Activated CD4-positive, CD25-positive, alpha-beta regulatory T cell treated with anti-CD3 and anti-CD28 coated beads, Interleukin-2, amount 50 U/mL, for 16 hours (primary cell): ENCODE measurements around the gene ASPHD2.
"Not testable (repeated sequence)": the region's sequence is repeated elsewhere in the genome, so short reads cannot be mapped to it uniquely, and the experiment has no call there.

Experiments used
- DNase-seq: peaks from one replicate; pipeline ENCODE4 v3.0.0-alpha.2; 2020; ENCODE audit warnings: low read depth, low spot score

ASPHD2 gene

GRCh38 chr22:26416670-26417276 is 12.3 kb upstream of the ASPHD2 start:
- no peak for DNase-seq

DNA sequence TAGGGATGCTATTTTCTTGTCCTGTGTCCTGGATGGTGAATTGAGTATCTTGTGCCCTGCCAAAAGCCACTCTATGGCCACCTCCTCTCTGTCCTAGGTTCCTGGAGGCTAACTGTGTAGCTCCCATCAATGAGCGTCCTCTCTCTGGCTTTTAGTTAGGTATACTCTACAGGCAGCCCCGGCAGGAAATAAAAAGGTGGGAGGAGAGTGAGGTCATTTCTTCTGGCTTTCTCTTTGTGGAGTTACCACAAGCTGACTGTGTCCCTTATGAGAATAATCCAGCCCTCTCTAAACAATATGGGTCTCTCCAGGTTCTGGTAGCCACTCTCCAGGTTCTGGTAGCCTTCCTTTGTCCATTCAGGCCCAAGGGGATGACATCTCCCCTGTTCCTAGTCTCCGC is 11.7 kb upstream of the ASPHD2 start:
- no peak for DNase-seq

DNA sequence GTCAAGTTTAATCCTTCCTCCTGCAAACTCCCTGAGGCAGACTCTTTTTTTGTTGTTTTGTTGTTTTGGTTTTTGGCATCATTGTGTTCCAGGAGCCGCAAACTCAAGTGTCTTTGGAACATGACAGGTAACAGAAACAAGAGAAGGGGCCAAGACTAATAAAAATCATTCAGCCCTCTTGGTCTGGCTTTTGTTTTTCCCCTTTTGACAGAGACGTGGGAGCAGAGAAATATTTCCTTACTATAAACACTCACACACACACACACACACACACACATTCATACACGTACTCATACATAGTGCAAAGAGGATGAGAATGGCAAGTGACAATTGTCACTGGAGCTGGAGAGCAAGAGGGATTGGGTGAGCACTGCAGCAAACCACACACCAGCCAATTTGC is 10.4 kb upstream of the ASPHD2 start:
- no peak for DNase-seq

GRCh38 chr22:26426924-26427323 is 2.1 kb upstream of the ASPHD2 start:
- no peak for DNase-seq

GRCh38 chr22:26429458-26430286 is 612 bp downstream of the ASPHD2 start:
- no peak for DNase-seq

DNA sequence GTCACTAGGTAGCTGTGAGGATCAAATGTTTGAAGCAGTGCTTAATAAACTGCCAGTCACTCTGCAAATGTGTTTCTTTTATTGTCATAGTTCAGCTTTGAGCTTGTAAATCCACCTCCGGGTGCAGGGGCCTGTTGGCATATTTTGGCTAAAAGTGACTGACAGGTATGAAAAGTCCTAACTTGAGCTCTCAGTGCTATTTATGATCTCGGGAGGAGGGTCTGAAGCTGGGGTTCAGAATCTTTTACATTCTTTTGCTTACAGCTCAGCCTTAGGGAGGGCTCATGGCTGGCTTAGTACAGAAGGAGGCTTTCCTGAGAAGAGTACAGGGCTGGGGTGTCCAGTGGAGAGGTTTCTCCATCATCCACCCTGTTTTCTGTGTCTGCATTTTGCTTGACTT is 1.5 kb downstream of the ASPHD2 start:
- DNase-seq = no peak

DNA sequence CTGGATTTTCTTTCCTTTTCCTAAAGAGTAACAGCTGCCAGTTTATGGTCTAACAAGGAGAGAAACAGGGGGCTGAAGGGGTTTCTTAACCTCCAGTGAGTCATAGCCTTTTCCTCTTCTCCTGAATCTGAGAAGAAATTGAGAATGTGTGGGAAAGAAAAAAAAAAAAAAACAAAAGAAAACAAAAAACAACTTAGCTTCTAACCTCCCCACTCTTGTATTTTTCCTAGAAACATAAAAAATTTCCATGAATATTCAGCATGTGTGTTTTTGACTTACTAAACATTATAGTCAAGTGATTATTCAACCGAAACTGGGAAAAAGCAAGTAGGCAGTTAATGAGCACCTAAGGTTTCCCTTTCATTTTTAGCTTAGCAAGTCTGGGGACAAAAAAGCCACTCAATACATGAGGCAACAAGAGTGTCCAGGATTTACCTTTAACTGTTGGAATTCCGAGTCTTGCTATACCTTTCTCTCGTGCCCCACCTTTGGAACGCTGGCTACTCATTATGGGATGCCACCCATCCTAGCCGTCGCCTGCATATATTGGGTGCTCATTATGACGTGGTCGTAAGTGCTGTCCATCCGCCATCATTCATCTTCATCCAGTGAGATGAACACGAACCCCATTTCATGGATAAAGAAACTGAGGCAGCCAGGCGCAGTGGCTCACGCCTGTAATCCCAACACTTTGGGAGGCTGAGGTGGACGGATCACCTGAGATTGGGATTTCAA is 2.4 kb downstream of the ASPHD2 start:
- no peak for DNase-seq

- no peak for DNase-seq
These were observed 3.7 kb downstream of the ASPHD2 start for GRCh38 chr22:26432619-26433311.

GRCh38 chr22:26433805-26434204 is 4.7 kb downstream of the ASPHD2 start:
- DNase-seq = no peak

DNA sequence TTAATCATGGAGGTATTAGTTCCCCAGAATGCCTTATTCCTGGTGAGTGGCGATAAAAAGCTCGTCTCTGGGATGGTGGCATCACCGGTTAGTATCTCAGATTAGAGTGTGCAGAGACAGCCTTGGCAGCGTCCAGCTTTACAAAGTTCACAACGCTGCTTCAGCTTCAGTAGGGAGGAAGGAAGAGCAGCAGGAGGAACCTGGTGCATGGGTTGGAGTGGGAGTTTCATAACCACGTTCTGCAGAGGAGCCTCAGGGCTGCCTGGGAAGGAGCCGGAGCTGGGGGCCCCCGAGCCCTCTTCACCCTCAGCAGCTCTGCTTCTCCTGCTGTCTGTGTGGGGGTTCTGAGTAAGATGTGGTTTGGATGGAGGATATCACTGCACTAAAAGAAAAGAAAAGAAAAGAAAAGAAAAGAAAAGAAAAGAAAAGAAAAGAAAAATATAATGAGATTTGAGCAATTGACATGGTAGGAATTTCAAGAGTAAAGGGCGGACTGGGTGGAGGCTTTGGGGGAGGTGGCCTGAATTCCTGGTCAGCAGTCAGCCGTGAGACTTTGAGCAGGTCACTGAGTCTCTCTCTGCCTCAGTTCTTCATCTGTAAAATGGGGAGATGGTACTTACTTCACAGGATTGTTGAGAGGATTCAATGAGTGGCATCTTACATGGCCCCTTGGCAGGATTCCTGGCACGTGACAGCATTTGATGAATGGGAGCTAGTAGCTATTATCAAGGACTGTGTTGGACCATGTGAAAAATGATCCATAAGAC is 6.5 kb downstream of the ASPHD2 start:
- DNase-seq = no peak

DNA sequence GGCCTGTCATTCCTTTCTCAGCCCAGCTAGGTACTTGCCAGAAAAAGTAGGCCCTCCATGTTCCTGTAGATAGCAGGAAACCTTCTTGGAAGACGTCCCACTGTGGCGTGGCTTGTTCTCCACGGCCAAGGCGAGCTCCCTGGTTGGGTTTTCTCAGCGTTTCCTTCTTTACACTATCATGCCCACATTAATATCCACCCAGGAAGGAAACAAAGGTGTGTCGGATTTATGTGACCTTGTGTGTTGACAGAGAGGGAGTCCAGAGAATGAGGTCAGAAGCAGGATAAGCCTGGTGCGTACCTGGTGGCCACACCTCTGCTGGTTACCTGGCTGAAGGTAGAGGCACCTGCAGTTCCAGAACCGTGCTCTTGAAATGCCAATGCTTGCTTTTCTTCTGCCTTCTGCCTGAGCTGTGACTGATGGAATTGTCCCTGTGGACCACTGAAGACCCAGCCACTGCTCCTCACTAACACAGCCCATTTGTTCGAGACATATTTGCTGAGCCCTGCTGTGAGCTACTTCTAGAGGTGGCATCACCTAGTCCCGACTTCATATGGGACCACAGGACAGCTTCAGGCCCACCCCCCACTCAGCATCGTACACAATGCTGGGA is 7.9 kb downstream of the ASPHD2 start:
- DNase-seq = no peak

DNA sequence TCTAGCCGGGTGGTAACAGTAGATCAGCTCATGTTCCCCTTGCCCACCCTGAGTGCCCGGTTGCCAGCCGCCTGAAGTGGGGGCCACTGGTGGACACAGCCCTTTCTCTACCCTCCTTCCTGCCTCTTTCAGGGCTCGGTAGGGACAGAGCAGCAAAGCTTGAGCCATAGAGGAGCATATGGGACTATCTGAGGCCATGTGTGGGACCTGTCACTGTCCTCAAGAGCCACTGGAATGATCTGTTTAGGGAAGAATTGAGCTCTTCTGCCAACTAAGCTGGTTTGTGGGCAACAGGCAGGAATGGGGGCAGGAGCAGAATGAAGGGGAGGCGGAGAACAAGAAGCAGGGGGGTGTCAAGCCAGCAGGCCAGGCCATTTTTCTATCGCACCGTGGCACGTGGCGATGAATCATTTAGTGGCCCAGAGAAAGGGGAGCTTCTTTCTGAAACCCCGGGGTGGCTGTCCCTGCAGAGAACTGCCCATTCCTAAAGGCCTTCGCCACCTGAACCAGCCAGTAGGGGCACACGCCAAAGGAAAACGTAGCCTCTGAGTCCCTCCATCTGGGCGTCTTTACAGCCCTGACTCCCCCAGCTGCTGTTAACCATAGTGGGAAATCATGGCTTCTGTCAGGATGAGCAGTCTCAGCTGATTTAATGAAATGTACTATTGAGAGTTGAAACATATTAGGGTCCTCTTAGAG is 8.8 kb downstream of the ASPHD2 start:
- no peak for DNase-seq

DNA sequence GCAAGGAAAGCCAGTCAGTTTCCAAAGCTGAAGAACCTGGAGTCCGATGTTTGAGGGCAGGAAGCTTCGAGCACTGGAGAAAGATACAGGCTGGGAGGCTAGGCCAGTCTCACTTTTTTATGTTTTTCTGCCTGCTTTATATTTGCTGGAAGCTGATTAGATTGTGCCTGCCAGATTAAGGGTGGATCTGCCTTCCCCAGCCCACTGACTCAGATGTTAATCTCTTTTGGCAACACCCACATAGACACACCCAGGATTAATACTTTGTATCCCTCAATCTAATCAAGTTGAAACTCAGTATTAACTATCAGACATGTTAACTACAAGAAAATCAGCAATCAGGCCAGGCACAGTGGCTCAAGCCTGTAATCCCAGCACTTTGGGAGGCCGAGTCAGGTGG is 9.7 kb downstream of the ASPHD2 start:
- DNase-seq = not testable (repeated sequence)

- no peak for DNase-seq
These were observed 10.5 kb downstream of the ASPHD2 start for GRCh38 chr22:26439559-26439958.

DNA sequence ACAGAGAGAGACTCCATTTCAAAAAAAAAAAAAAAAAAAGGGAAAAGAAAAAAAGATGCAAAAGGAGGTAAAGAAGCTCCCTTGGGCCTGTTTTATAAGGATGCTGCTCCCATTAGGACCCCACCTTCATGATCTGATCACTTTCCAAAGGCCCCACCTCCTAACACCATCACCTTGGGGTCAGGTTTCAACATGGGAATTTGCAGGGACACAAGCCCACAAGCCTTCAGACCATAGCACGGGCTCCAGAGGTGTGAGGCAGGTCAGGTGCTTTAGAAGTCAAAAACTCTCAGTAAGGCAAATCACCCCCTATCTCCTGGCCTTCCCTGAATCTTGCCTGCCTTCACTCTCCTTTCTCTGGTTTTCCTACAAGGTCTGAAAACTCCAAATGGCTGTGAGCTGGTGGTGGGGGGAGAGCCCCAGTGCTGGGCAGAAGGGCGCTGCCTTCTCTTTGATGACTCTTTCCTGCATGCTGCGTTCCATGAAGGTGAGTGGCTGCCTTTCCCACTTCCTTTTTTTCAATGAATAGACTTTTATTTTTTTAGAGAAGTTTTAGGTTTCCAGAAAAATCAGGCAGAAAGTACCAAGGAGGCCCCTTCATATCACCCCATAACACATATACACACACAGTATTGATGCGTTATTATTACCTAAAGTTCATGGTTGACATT is 13.2 kb downstream of the ASPHD2 start:
- no peak for DNase-seq

- DNase-seq = no peak
These were observed 15.0 kb downstream of the ASPHD2 start for GRCh38 chr22:26443901-26444690.

- no peak for DNase-seq
These were observed 15.7 kb downstream of the ASPHD2 start for GRCh38 chr22:26444777-26445176.

GRCh38 chr22:26445577-26446275 is 16.7 kb downstream of the ASPHD2 start:
- no peak for DNase-seq
